Karpas-422 (cell line): Measurements from ENCODE around the gene EEF1AKMT2. TPM values are rescaled to one million over a fixed set of nuclear protein-coding genes. Genes with fewer than 3 reads are reported as not detected.

Source experiments
- DNase-seq: peaks from one replicate; pipeline ENCODE4 v3.0.0-alpha.2; 2015
- H2AFZ ChIP-seq: fragments of 200-600 bp; sonication (generic); 2 replicates; pipeline ENCODE4 v1.6.1; 2014; ENCODE audit warnings: antibody characterized with exemption, low read length, mixed read lengths
- H3K27ac ChIP-seq: fragments of 200-600 bp; sonication (generic); 2 replicates; pipeline ENCODE4 v1.5.1; 2014; ENCODE audit warnings: mild to moderate bottlenecking, low read length, moderate library complexity
- H3K27me3 ChIP-seq: fragments of 200-600 bp; sonication (generic); 2 replicates; pipeline ENCODE4 v1.6.1; 2014; ENCODE audit warnings: low read length, mixed read lengths
- H3K36me3 ChIP-seq: fragments of 200-600 bp; sonication (generic); 2 replicates; pipeline ENCODE4 v1.6.1; 2014; ENCODE audit warnings: low read length, mixed read lengths; ENCODE audit not compliant: insufficient read depth
- H3K4me1 ChIP-seq: fragments of 200-600 bp; sonication (generic); 2 replicates; pipeline ENCODE4 v1.6.1; 2014; ENCODE audit warnings: mild to moderate bottlenecking, low read length, mixed read lengths
- H3K4me2 ChIP-seq: fragments of 200-600 bp; sonication (generic); 2 replicates; pipeline ENCODE4 v1.6.1; 2014; ENCODE audit warnings: low read length, low read depth, mild to moderate bottlenecking; ENCODE audit not compliant: poor library complexity, severe bottlenecking
- H3K4me3 ChIP-seq: fragments of 200-600 bp; sonication (generic); 2 replicates; pipeline ENCODE4 v1.5.1; 2014; ENCODE audit warnings: mild to moderate bottlenecking, antibody characterized with exemption, low read length, mixed read lengths
- H3K79me2 ChIP-seq: fragments of 200-600 bp; sonication (generic); 2 replicates; pipeline ENCODE4 v1.6.1; 2014; ENCODE audit warnings: mild to moderate bottlenecking, low read length, mixed read lengths
- H3K9ac ChIP-seq: fragments of 200-600 bp; sonication (generic); 2 replicates; pipeline ENCODE4 v1.6.0; 2014; ENCODE audit warnings: low read length
- H3K9me2 ChIP-seq: fragments of 200-600 bp; sonication (generic), shearing (Covaris generic); replicated peaks from 2 replicates; pipeline ENCODE4 v1.6.0; 2014; ENCODE audit warnings: mild to moderate bottlenecking, low read length, moderate library complexity; ENCODE audit not compliant: insufficient read depth
- H3K9me3 ChIP-seq: fragments of 300-700, 200-600 bp; sonication (generic); 2 replicates; pipeline ENCODE4 v1.6.1; 2014; ENCODE audit warnings: low read length, mixed read lengths
- H4K20me1 ChIP-seq: fragments of 200-600 bp; sonication (generic); 2 replicates; pipeline ENCODE4 v1.6.1; 2014; ENCODE audit warnings: mild to moderate bottlenecking, antibody characterized with exemption, low read length, low read depth; ENCODE audit not compliant: insufficient read depth
- total RNA-seq: library from RNA; depleted of rRNA; stranded (reverse); fragments of >200 nt; shearing (Covaris generic); gene quantifications from 2 replicates; pipeline ENCODE4 v1.2.3, GENCODE V29; 2014; ENCODE audit warnings: low replicate concordance

Gene EEF1AKMT2
- total RNA-seq, 1 experiment from 2014 or later = 38.3 TPM

DNA sequence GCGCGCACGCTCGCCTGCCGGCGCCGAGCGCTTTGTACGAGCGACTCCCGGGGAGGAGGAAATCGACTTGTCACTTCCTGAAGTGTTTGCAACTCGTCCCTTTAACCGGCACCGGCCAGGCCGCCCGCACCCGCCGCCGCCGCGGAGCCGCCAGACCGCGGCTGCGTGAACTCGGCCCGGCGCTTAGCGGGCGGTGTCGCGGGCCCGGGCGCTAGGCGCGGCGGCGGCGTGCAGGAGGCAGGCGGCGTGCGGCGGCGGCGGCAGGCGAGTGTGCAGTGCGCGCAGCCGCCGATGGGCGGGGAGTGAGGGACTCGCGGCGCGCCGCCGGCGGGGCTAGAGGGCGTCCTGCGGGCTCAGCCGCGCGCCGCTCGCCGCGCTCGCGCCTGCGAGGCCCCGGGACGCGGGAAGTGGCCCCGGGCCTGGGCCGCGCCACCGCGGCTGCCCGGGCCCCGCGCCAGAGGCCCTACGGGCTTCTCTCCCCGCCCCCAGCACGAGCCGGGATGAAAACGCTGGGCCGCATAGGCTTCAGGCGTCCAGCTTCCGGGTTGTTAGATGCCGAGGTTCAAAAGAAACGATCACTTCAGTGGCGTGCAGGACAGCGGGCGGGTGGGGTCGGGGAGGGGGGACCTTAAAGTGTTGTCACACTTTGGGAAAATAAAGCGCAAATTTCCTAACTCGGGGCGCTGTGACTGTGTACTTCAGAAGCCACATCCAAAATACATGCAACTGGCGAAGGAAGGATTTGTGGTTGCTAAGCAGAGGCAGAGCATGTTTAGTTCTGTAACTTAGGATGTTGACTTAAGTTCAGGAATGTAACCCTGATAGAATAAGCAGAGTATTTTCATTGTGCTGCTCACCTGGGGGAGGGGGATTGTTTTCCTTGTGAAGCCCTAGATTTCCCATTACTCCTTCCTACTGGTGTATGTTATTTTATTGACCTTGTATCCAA lies 47.3 kb downstream of the EEF1AKMT2 start, which contains the start of gene FAM53B:
Gene FAM53B (minus strand): TSS at position 277 of the 949 bp plus-strand sequence. CDS start 37,665 bp downstream, outside the sequence.
- Histone ChIP-seq H4K20me1 (no peaks in the 10 kb centered on the region; the same call in 1 of the 2 replicates), H3K4me1 (peaks cover 54% of the 10 kb centered on the region), H2AFZ (no peak within 1 kb of the TSS), H3K79me2 (peaks cover 57% of the 10 kb centered on the region), H3K4me3 (peak within 1 kb of the TSS; percentile 93), H3K9me2 (no peaks in the 10 kb centered on the region), H3K9me3 (no peaks in the 10 kb centered on the region), H3K36me3 (no peaks in the 10 kb centered on the region; the same call in 1 of the 2 replicates), H3K27ac (peak within 1 kb of the TSS; percentile 95), H3K4me2 (peak within 1 kb of the TSS; percentile 82), H3K27me3 (no peaks in the 10 kb centered on the region), H3K9ac (peak within 1 kb of the TSS; percentile 96)
- DNase-seq = peak; percentile 92

DNA sequence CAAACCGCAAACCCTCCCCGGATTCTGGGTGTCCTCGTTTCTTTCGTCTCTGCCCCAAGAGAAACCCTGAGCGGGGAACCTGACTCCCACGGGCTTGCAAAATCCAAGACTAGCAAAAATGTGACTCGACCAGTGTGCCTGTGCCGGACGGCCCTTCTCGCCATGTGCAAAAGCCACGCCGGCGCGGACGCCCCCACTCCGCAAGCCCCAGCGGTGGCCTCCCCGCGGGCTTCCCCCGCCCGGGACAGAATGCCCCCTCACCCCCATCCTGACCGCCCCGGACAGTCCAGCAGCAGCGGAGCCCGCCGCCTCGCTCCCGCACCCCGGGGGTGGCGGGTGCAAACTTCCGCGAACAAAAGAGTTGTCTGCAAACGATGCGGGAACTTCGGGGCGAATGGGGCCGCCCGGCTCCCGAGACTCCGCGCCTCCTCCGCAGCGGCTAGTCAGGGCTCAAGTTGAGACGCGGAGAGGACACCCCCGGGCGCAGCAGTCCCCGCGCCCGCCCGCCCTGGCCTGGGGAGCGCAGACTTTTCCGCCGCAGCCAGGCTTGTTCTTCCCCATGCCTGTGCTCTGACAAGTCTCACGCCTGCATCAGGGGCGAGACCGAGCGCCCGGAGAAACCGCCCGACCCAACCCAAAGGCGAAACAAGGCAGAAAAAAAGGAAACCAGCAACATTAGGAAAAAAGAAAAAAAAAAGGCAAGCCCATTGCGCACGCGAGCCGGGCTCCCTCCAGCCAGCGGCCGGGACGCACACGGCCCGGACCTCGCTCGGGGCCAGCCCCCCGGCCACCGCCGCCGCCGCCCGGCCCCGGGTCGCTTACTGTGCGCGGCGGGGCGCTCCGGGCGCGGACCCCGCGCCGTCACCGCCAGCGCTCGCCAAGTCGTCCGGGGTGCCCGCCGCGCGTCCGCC lies 48.2 kb downstream of the EEF1AKMT2 start:
- Histone ChIP-seq H2AFZ (no peak overlapping the region), H3K36me3 (0 out of 2 replicates have a peak, but pooled peaks cover 3% of the 10 kb centered on the region), H3K27ac (peak overlapping the region; percentile 95), H4K20me1 (no peaks in the 10 kb centered on the region; the same call in 1 of the 2 replicates), H3K27me3 (no peaks in the 10 kb centered on the region), H3K79me2 (peaks cover 66% of the 10 kb centered on the region), H3K9ac (peak overlapping the region; percentile 96), H3K4me3 (peak overlapping the region; percentile 93), H3K9me3 (no peaks in the 10 kb centered on the region), H3K4me1 (peaks cover 63% of the 10 kb centered on the region), H3K4me2 (peak overlapping the region; percentile 75), H3K9me2 (no peaks in the 10 kb centered on the region)
- DNase-seq = peak; percentile 93

DNA sequence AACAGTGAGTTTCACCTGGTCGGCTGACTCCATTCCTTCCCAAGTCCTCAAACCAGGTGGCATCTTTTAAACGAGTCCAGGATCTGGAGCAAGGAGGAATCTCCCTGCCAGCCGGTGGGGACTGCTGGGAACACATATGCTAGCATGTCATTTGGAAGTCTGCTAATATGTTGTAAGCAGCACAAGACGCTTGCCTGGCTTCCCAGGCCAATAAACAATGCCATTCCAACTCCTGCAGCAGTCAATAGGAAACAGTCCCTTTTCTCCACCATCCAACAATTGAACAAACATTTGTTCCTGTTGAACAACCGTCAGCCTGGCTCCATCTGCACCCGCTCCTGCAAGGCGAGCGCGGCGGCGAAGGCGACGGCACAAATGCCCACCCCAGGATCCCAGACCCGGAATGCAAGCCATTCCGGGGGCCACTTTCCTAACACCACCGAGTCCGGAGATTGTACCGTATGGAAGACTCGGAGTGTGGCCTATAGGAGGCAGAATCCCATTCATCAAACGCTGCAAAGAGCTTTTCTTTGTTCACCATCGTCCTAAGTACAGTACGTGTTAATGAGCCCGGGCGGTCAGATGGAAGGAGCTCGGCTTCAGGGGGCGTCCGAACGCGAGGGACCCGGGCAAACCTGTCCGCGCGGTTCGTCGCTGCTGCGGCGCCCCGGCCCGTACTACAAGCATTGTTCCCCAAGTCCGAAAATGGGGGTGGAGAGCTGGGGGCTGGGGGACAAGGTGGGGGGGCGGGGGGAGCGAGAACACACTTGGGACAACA lies 49.1 kb downstream of the EEF1AKMT2 start:
- Histone ChIP-seq H3K27ac (peak overlapping the region; percentile 95), H4K20me1 (peaks cover 6% of the 10 kb centered on the region; the same call in 1 of the 2 replicates), H3K4me1 (peaks cover 72% of the 10 kb centered on the region), H3K9me2 (no peaks in the 10 kb centered on the region), H3K36me3 (0 out of 2 replicates have a peak, but pooled peaks cover 3% of the 10 kb centered on the region), H3K27me3 (no peaks in the 10 kb centered on the region), H3K79me2 (peaks cover 72% of the 10 kb centered on the region), H3K9ac (peak overlapping the region; percentile 96), H3K4me3 (peak overlapping the region; percentile 93), H2AFZ (no peak overlapping the region), H3K9me3 (no peaks in the 10 kb centered on the region), H3K4me2 (peak overlapping the region; percentile 75)
- DNase-seq = no peak

DNA sequence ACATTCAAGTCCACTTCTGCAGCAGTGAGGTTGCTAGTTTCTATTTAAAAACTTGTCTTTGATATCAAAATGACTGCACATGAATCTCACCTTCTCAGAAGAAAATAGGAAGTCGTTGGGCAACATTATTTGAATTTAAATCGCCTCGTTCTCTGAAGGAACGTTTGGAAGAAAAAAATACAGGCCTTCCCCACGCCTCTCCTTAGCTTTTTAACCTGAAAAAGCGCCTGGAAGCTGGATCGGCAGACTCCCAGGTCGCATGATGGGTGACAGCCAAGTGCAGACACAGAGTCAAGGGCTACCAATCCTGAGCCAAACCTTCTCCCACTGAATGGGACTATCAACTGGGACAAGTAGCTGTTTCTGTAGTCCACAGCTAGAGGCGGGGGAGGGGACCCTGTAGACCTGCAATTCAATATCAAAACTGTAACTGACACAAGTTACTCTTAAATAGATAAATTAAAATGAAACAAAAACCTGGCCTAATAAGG lies 49.7 kb downstream of the EEF1AKMT2 start:
- Histone ChIP-seq H3K36me3 (0 out of 2 replicates have a peak, but pooled peaks cover 3% of the 10 kb centered on the region), H2AFZ (no peak overlapping the region), H3K9me3 (no peaks in the 10 kb centered on the region), H3K9me2 (no peaks in the 10 kb centered on the region), H3K9ac (peak overlapping the region; percentile 96), H3K4me3 (peak overlapping the region; percentile 93), H3K27me3 (no peaks in the 10 kb centered on the region), H3K79me2 (peaks cover 74% of the 10 kb centered on the region), H3K4me2 (peak overlapping the region; percentile 75), H3K27ac (peak overlapping the region; percentile 95), H4K20me1 (peaks cover 6% of the 10 kb centered on the region; the same call in 1 of the 2 replicates), H3K4me1 (peaks cover 76% of the 10 kb centered on the region)
- peak; percentile 83 for DNase-seq

DNA sequence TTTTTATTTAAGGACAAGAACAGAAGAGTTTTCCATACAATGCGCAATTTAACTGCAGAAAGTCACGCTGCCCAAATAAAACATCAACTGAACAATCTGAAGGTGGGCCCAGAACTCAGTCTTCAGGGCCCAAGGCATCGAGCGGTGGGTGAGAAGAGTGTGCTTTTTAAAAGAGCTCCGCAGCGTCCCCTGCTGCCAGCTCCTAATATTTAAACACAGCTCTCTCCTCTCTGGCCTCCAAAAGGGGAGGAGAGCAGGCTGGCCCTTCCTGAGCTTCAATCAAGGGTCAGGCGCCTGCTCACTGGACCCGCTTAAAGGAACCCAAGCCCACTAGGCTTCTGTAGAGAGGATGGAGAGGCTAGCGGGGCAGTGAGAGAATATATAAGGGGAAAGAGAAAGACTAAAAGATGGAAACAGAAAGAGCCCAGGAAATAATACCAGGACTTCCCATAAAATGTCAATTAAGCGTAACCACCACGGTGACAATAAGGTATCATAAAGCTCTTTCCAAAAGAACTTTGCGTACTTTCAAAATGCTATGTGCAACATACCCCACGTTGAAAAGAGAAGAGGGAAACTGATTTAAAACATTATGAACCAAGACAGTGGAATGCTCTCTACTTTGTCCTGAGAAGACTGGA lies 50.3 kb downstream of the EEF1AKMT2 start:
- DNase-seq = peak; percentile 95
- Histone ChIP-seq H3K36me3 (0 out of 2 replicates have a peak, but pooled peaks cover 3% of the 10 kb centered on the region), H3K4me3 (peak overlapping the region; percentile 93), H2AFZ (no peak overlapping the region), H3K4me1 (peaks cover 80% of the 10 kb centered on the region), H3K79me2 (peaks cover 80% of the 10 kb centered on the region), H3K9ac (peak overlapping the region; percentile 96), H3K9me2 (no peaks in the 10 kb centered on the region), H3K9me3 (no peaks in the 10 kb centered on the region), H4K20me1 (peaks cover 11% of the 10 kb centered on the region; the same call in 1 of the 2 replicates), H3K27ac (peak overlapping the region; percentile 95), H3K4me2 (peak overlapping the region; percentile 75), H3K27me3 (no peaks in the 10 kb centered on the region)

DNA sequence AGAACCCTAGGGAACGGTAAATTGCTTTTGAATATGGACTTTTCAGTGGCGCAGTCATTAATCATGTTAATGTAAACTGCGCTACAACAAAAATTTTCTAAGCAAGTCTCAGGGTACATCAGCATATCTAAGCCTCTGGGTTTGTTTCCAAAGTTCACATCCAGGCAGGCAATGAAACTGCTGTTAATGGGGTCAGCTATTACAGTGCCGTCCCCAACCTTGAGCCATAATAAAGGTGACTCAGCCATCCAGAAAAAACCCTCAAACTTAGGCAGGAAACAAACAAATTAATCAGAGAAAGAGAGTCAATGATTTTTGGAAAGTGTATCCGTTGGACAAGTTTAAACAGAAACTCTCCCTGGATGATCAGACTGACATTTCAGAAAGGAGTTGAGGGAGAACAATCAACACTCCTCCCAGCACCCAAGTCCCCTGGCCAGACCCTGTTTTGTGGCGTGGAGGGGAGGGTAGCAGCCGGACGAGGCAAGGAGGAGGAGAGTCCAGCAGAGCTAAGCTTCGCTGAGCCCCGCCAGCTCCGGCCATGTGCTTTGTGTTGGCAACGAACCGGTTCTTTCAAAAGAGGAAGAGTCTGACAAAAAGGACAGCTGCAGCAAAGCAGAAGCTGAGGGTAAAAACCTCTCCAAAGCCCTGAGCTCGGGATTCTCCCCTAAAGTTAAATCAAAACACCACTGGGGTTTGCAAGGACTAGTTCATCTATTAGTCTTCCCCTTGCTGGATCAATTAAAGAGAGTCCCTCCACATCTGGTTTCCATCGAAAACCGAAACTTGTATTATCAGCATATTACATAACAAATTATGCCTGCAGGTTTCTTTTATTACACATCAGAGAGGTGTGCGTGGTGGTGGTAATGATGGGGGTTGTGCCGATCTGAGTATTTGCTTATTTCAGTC lies 51.1 kb downstream of the EEF1AKMT2 start:
- H3K9me2 ChIP-seq = no peaks in the 10 kb centered on the region
- peak; percentile 90 for DNase-seq
- H3K9ac ChIP-seq = peak overlapping the region; percentile 96
- H3K4me1 ChIP-seq = peaks cover 80% of the 10 kb centered on the region
- no peaks in the 10 kb centered on the region for H3K27me3 ChIP-seq
- H3K36me3 ChIP-seq = 0 out of 2 replicates have a peak, but pooled peaks cover 3% of the 10 kb centered on the region
- H3K79me2 ChIP-seq = peaks cover 88% of the 10 kb centered on the region
- H4K20me1 ChIP-seq = peaks cover 14% of the 10 kb centered on the region; the same call in 1 of the 2 replicates
- H3K4me3 ChIP-seq = peak overlapping the region; percentile 93
- no peak overlapping the region for H2AFZ ChIP-seq
- peak overlapping the region; percentile 95 for H3K27ac ChIP-seq
- H3K4me2 ChIP-seq = peak overlapping the region; percentile 75
- no peaks in the 10 kb centered on the region for H3K9me3 ChIP-seq
